ENCODE measurements around the gene GADD45G. TPM values are rescaled to one million over a fixed set of nuclear protein-coding genes. Genes with fewer than 3 reads are reported as not detected.

Gene GADD45G
- polyA plus RNA-seq, 2 of the 4 experiments (the other 2 are of a cell fraction), result 0.15 to 0.16 TPM

DNA sequence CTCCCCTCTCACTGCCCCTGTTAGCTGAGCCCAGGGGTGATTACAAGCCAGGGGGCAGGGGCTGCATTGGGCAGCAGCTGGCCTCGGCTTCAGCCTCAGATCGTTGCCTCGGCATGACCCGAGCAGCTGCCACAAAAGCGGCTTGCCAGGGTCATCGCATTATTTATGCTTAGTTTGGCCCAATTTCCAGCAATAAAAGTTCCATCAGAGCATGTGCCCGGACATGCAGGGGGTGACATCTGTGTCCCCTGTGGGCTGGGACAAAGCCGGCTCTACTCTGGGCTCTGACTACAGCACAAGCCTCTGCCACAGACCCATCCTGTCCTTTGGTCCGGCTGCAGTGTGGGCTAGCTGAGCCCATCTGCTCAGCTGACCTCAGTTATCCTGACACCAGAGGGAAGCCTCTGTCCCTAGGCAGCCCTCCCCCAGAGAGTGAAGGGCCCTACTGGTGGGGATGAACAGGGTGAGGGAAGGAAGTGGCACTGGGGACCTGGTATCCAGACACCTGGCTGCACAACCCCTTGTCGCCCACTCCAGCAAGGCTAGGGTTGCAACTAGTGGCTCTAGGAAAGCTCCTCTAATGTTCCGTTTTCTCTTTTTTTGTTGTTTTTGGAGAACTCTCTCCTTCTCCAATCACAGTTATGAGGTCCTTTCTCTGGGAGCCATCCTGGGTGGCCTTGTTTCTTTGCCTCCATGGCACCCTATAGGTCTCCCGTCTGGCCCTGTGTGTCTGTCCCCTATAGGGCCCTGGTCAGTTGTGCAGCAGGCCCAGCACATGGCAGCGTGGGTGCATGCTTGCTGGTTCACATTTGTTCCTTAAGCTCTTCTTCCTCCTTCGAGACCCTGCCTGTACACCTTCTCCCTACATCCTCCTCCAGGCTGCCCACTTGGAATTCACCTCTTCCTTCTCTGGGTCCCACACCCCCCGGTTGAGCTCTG lies 13.3 kb upstream of the GADD45G start:
- Histone ChIP-seq H3K27ac (no peak overlapping the region), H3K9me3 (no peaks in the 10 kb centered on the region), H3K4me3 (no peak overlapping the region), H3K4me1 (no peaks in the 10 kb centered on the region), H3K4me2 (no peak overlapping the region)
- TF ChIP-seq EHMT2 (IDR thresholded peaks at IDR 0.05; ENCODE audit: low read depth) (no peak), RARB (CRISPR knock-in tag; IDR thresholded peaks at IDR 0.05) (no peak), FOSL2 (IDR thresholded peaks at IDR 0.05) (no peak), FOSL2 (CRISPR knock-in tag; IDR thresholded peaks at IDR 0.05) (no peak), ZFP36 (IDR thresholded peaks at IDR 0.05; ENCODE audit: borderline replicate concordance, partially characterized antibody) (no peak), ESRRA (IDR thresholded peaks at IDR 0.05; ENCODE audit: borderline replicate concordance, low read length) (no peak), CBX2 (IDR thresholded peaks at IDR 0.05; ENCODE audit: borderline replicate concordance, low read depth) (no peak), CTCF (IDR thresholded peaks at IDR 0.05) (no peak), JUNB (IDR thresholded peaks at IDR 0.05) (no peak), EHF (CRISPR knock-in tag; IDR thresholded peaks at IDR 0.05) (no peak), NPAS2 (CRISPR knock-in tag; IDR thresholded peaks at IDR 0.05; ENCODE audit: borderline replicate concordance) (no peak), FOSB (CRISPR knock-in tag; IDR thresholded peaks at IDR 0.05) (no peak), PBX3 (IDR thresholded peaks at IDR 0.05) (no peak), RNF2 (IDR thresholded peaks at IDR 0.05; ENCODE audit: borderline replicate concordance, low read depth) (no peak), CEBPB (IDR thresholded peaks at IDR 0.05) (no peak), FOXS1 (CRISPR knock-in tag; IDR thresholded peaks at IDR 0.05) (no peak)
- TF ChIP-seq, protein P1, sequence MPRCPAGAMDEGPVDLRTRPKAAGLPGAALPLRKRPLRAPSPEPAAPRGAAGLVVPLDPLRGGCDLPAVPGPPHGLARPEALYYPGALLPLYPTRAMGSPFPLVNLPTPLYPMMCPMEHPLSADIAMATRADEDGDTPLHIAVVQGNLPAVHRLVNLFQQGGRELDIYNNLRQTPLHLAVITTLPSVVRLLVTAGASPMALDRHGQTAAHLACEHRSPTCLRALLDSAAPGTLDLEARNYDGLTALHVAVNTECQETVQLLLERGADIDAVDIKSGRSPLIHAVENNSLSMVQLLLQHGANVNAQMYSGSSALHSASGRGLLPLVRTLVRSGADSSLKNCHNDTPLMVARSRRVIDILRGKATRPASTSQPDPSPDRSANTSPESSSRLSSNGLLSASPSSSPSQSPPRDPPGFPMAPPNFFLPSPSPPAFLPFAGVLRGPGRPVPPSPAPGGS (IDR thresholded peaks at IDR 0.05), result no peak
- TF ChIP-seq, protein P2, sequence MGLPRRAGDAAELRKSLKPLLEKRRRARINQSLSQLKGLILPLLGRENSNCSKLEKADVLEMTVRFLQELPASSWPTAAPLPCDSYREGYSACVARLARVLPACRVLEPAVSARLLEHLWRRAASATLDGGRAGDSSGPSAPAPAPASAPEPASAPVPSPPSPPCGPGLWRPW (IDR thresholded peaks at IDR 0.05), result no peak
- TF ChIP-seq, protein P3, sequence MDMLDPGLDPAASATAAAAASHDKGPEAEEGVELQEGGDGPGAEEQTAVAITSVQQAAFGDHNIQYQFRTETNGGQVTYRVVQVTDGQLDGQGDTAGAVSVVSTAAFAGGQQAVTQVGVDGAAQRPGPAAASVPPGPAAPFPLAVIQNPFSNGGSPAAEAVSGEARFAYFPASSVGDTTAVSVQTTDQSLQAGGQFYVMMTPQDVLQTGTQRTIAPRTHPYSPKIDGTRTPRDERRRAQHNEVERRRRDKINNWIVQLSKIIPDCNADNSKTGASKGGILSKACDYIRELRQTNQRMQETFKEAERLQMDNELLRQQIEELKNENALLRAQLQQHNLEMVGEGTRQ (IDR thresholded peaks at IDR 0.05), result no peak
- TF ChIP-seq, protein P4, sequence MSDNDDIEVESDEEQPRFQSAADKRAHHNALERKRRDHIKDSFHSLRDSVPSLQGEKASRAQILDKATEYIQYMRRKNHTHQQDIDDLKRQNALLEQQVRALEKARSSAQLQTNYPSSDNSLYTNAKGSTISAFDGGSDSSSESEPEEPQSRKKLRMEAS (IDR thresholded peaks at IDR 0.05), result no peak
- WGBS (ENCODE audit: missing lambda C conversion rate), result 67% methylated on average over 12 of the region's 15 CpGs
- ATAC-seq, result no peak
- POLR2A ChIA-PET, result no interaction called here
- no peak for DNase-seq (ENCODE audit: low read depth in 1 of 2, low spot score in 1 of 2)
- CTCF ChIA-PET, result interaction anchor here (0.9 to 9.9 kb wide), 8 partner anchors 10 to 530 kb away, joined by 3 to 183 read pairs (median 22); no protein-coding TSS in a partner anchor
- no peak for FAIRE-seq

All from A549 (cell line).